Right lobe of liver (tissue), 4 donors: ENCODE measurements around the gene WNT1.

Source experiments
- CTCF ChIP-seq, 4 donors: fragments of 200-600 bp in 3 of 4; fragments of 450-650 bp in 1 of 4; IDR thresholded peaks; one replicate each; pipeline versions ENCODE4 v1.5.1 to v1.8.0; 2016 to 2022; ENCODE audit warnings: antibody characterized with exemption in 4 of 4, mild to moderate bottlenecking in 2 of 4
- POLR2A ChIP-seq: fragments of 450-650 bp; IDR thresholded peaks from one replicate; pipeline ENCODE4 v1.6.1; 2017; ENCODE audit warnings: antibody characterized with exemption, mild to moderate bottlenecking
- donor health status: DM: no; HTN: no; CAD: no.
- donor health status: DM: no; HTN: no; CAD: no.
- donor health status: DM: no; HTN: yes; CAD: no.

DNA sequence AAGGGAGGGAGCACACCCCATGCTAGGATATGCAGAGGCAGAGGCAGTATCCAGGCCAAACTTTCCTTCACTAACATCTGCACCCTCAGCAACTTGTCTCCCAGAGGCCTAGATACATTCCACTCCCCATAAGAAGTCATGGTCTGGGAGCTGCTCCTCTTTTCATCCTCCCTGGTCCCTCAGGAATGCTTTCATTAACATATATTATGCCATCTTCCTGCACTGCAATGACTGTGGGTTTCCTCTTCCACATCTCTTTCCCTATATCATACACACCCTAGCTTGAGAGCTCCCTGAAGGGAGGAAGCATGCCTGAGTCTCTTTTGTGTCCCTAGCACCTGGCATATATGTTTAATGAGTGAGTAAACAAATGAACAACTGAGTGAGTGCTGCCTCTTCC lies 12.4 kb downstream of the WNT1 start:
- TF ChIP-seq CTCF (IDR thresholded peaks at IDR 0.05) (no peak), POLR2A (no peak)
